Thyroid gland (tissue), 4 donors: ENCODE data around the gene GPR42. TPM values are rescaled to one million over a fixed set of nuclear protein-coding genes. Genes with fewer than 3 reads are reported as not detected.

Source experiments
- DNase-seq, 2 donors: peaks; one replicate each; pipeline ENCODE4 v3.0.0-alpha.2; 2019
- H3K27ac ChIP-seq, 3 donors: fragments of 200-600 bp; sonication (generic); 1 replicate in 2 of 3; 2 replicates in 1 of 3; pipeline ENCODE4 v1.5.1; 2016 to 2019; ENCODE audit warnings: mild to moderate bottlenecking in 1 of 3, moderate library complexity in 1 of 3
- H3K27me3 ChIP-seq: fragments of 200-600 bp; sonication (generic); one replicate; pipeline ENCODE4 v1.5.1; 2019
- H3K36me3 ChIP-seq, 2 donors: fragments of 200-600 bp; sonication (generic); one replicate each; pipeline ENCODE4 v1.5.1; 2016 to 2019
- H3K4me1 ChIP-seq, 2 donors: fragments of 200-600 bp; sonication (generic); one replicate each; pipeline ENCODE4 v1.5.1; 2017 to 2019
- H3K4me3 ChIP-seq, 3 donors: fragments of 200-600 bp; sonication (generic); replicated peaks in 1 of 3; 1 replicate in 2 of 3; 2 replicates in 1 of 3; pipeline ENCODE4 v1.5.1; 2016; ENCODE audit warnings: mild to moderate bottlenecking in 1 of 3
- H3K9me3 ChIP-seq: fragments of 200-600 bp; sonication (generic); one replicate; pipeline ENCODE4 v1.5.1; 2017
- CTCF ChIP-seq, 6 experiments: fragments of 200-600 bp in 3 of 6; fragments of 450-650 bp in 3 of 6; sonication (generic) in 3 of 6; IDR thresholded peaks; one replicate each; pipeline ENCODE4 v1.5.1; 2016 to 2019; ENCODE audit warnings: antibody characterized with exemption in 6 of 6, mild to moderate bottlenecking in 2 of 6, inconsistent platforms in 1 of 6, moderate library complexity in 1 of 6
- POLR2A ChIP-seq, 2 donors: fragments of 450-650 bp; IDR thresholded peaks; one replicate each; pipeline ENCODE4 v1.6.1; 2017; ENCODE audit warnings: antibody characterized with exemption in 2 of 2, mild to moderate bottlenecking in 2 of 2, moderate library complexity in 1 of 2
- WGBS, 2 donors: methylation state at CpG; one replicate each; pipeline ENCODE4 v1.1.5; 2017; 5-methylcytosine and 5-hydroxymethylcytosine counted together
- intact Hi-C: fragments of 100-400 bp; cut with DNase I; formaldehyde crosslinking; loops from one replicate; pipeline ENCODE4 v1.15.1; 2023
- total RNA-seq, 4 donors: library from RNA; depleted of rRNA; stranded (reverse); fragments of >200 nt; gene quantifications; one replicate each; pipeline ENCODE4 v1.2.3, GENCODE V29; 2016

GPR42 gene
- total RNA-seq, 4 donors from 2014 or later, result 0.27 TPM; not detected in 3

DNA sequence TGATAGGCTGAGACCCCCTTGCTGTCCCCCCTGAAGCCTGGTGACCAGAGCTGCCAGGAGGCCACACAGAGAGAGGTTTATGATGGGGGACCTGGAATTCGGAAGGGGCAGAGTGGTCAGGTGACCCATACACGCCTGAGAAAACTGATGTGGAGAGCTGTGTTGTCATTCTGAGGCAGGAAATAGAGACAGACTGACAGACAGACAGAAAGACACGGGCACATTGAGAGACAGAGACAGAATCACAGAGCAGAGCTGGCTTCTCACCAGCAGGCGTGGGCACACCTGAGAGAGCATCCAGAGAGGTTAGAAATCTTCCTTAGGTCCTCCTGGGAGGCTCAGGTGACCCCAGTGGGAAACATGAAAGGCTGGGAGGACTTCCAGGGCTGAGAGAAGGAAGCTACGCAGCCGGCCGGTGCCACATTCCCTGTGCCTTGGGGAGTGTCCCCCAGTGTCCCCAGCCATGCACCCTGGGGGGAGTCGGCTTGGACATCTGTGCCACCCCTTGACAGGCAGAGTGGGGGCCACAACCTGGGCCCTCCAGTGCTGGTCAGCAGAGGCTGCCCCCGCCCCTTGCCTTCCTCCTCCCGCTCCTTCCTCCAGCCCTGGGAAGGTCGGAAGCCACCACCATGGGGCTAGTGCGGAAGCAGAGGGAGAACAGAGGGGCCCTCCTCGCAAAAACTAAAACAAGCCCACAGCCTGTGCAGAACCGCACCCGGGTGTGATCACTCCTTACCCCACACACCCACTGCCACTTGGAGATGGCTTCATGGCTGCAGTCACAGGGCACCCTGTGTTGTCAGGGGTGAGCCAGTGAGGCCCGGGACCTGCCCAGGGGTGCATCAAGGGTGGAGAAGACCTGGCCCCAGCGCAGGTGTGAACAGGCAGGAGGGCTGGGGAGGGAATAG lies 21.0 kb upstream of the GPR42 start:
- H3K9me3 ChIP-seq, result no peaks in the 10 kb centered on the region
- H3K27ac ChIP-seq, result no peak overlapping the region
- no peak overlapping the region for H3K4me3 ChIP-seq
- H3K27me3 ChIP-seq, result no peaks in the 10 kb centered on the region
- no peaks in the 10 kb centered on the region for H3K36me3 ChIP-seq
- TF ChIP-seq CTCF (IDR thresholded peaks at IDR 0.05), result no peak
- TF ChIP-seq POLR2A (IDR thresholded peaks at IDR 0.05), result no peak
- 79 to 84% methylated on average over 14 to 15 of the region's 17 CpGs for WGBS, 2 donors
- DNase-seq, result no peak
- intact Hi-C loops, result loop anchor here (5.0 to 10.0 kb wide), 4 partner anchors 73 to 265 kb away; partner anchors contain the start of genes HAUS5 and KRTDAP
- no peaks in the 10 kb centered on the region for H3K4me1 ChIP-seq

- intact Hi-C loops, result loop anchor here (5.0 to 10.0 kb wide), 3 partner anchors 117 to 264 kb away; partner anchors contain the start of genes HAUS5 and KRTDAP
- Histone ChIP-seq H3K4me3 (no peak overlapping the region), H3K27ac (no peak overlapping the region), H3K27me3 (no peaks in the 10 kb centered on the region), H3K4me1 (no peaks in the 10 kb centered on the region), H3K36me3 (no peaks in the 10 kb centered on the region), H3K9me3 (no peaks in the 10 kb centered on the region)
- DNase-seq, result no peak
- 46 to 74% methylated on average over 6 to 7 of the region's 7 CpGs for WGBS, 2 donors
- TF ChIP-seq CTCF (IDR thresholded peaks at IDR 0.05) (no peak), POLR2A (IDR thresholded peaks at IDR 0.05) (no peak)
Observed at GRCh38 chr19:35350591-35350990, 20.3 kb upstream of the GPR42 start.

GRCh38 chr19:35351411-35352176 lies 19.3 kb upstream of the GPR42 start:
- H3K27me3 ChIP-seq, result no peaks in the 10 kb centered on the region
- TF ChIP-seq CTCF (IDR thresholded peaks at IDR 0.05) (no peak), POLR2A (IDR thresholded peaks at IDR 0.05) (no peak)

GRCh38 chr19:35352177-35352447 lies 18.8 kb upstream of the GPR42 start:
- DNase-seq, result no peak
- no peak overlapping the region for H3K4me3 ChIP-seq
- no peaks in the 10 kb centered on the region for H3K36me3 ChIP-seq
- H3K27me3 ChIP-seq, result no peaks in the 10 kb centered on the region
- WGBS, 2 donors, result 90 to 91% methylated on average over 17 to 18 of the region's 18 CpGs
- no peak for TF ChIP-seq POLR2A (IDR thresholded peaks at IDR 0.05)
- no peak for TF ChIP-seq CTCF (IDR thresholded peaks at IDR 0.05)
- H3K9me3 ChIP-seq, result no peaks in the 10 kb centered on the region
- intact Hi-C loops, result loop anchor here (5.0 to 10.0 kb wide), 3 partner anchors 115 to 263 kb away; partner anchors contain the start of genes HAUS5 and KRTDAP
- H3K27ac ChIP-seq, result no peak overlapping the region
- H3K4me1 ChIP-seq, result peaks cover 0 to 7% of the 10 kb centered on the region in 2 donors

More at GRCh38 chr19:35351411-35352176, 19.3 kb upstream of the GPR42 start:
- DNase-seq, result no peak
- Histone ChIP-seq H3K27ac (no peak overlapping the region), H3K36me3 (no peaks in the 10 kb centered on the region), H3K4me1 (peaks cover 0 to 4% of the 10 kb centered on the region in 2 donors), H3K9me3 (no peaks in the 10 kb centered on the region), H3K4me3 (no peak overlapping the region)
- intact Hi-C loops, result loop anchor here (5.0 to 10.0 kb wide), 3 partner anchors 116 to 263 kb away; partner anchors contain the start of genes HAUS5 and KRTDAP
- WGBS, 2 donors, result 91 to 95% methylated on average over 33 to 34 of the region's 47 CpGs
